ENCODE measurements around the gene PARM1.

DNA sequence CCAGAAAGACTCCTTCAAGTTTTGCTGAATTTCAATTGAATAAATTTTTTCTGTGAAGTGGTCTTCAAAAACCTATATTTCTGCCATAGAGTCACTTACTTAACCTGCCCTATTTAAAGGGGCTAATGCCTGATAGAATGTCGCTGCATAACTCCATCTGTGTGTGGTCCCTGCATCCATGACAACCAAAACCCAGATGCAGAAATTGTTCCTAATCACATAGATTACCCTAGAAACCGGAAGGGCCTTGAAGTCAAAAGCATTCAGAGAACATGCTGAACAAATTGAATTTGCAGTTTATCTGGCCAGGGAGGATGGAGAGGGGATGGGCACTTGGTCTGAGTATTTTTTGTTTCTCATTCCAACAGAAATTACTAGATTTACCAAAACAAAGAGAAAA, 1.5 kb upstream of the PARM1 start:
- TF ChIP-seq TAF1 (IDR thresholded peaks at IDR 0.05; ENCODE audit: borderline replicate concordance, low read depth, low read length) (no peak), POLR2A (IDR thresholded peaks at IDR 0.05; ENCODE audit: low read depth, low read length) (no peak)

Data from GM12892 (cell line).